Thoracic aorta (tissue), 2 donors: ENCODE data around the gene MRPS14. TPM values are rescaled to one million over a fixed set of nuclear protein-coding genes. Genes with fewer than 3 reads are reported as not detected.

ENCODE experiments used
- ATAC-seq: fragments of 150-250 bp; one replicate; pipeline ENCODE4 v1.8.0; 2017; ENCODE audit warnings: low read depth; ENCODE audit not compliant: insufficient number of reproducible peaks, low FRiP score
- DNase-seq: peaks from one replicate; pipeline ENCODE4 v3.0.0-alpha.2; 2020; ENCODE audit warnings: low spot score
- H3K27ac ChIP-seq, 2 donors: fragments of 200-600 bp; sonication (generic); 1 replicate in 1 of 2; 2 replicates in 1 of 2; pipeline ENCODE4 v1.5.1; 2016; ENCODE audit warnings: mild to moderate bottlenecking in 2 of 2, moderate library complexity in 2 of 2
- H3K27me3 ChIP-seq: fragments of 200-600 bp; sonication (generic); replicated peaks from 2 replicates; pipeline ENCODE4 v1.6.0; 2016; ENCODE audit warnings: mild to moderate bottlenecking; ENCODE audit not compliant: insufficient read depth
- H3K36me3 ChIP-seq: fragments of 200-600 bp; sonication (generic); one replicate; pipeline ENCODE4 v1.5.1; 2016
- H3K4me1 ChIP-seq, 2 donors: fragments of 200-600 bp; sonication (generic); 1 replicate in 1 of 2; 2 replicates in 1 of 2; pipeline versions ENCODE4 v1.5.1 to v1.6.0; 2016; ENCODE audit warnings: low read depth in 2 of 2, mild to moderate bottlenecking in 1 of 2; ENCODE audit not compliant: control insufficient read depth in 1 of 2
- H3K4me3 ChIP-seq: fragments of 200-600 bp; sonication (generic); 2 replicates; pipeline ENCODE4 v1.5.1; 2016; ENCODE audit warnings: mild to moderate bottlenecking
- H3K9me3 ChIP-seq: fragments of 200-600 bp; sonication (generic); 2 replicates; pipeline ENCODE4 v1.5.1; 2016
- CTCF ChIP-seq: fragments of 200-600 bp; sonication (generic); IDR thresholded peaks from one replicate; pipeline ENCODE4 v1.5.1; 2019; ENCODE audit warnings: antibody characterized with exemption
- total RNA-seq, 2 donors: library from RNA; depleted of rRNA; stranded (reverse); fragments of >200 nt; gene quantifications; one replicate each; pipeline versions ENCODE4 v1.1.0 to v1.2.3, GENCODE V29; 2016

The MRPS14 gene
- total RNA-seq, 2 donors from 2014 or later: 13.5 to 24.2 TPM

- ATAC-seq (no peak), DNase-seq (no peak)
- no peak for TF ChIP-seq CTCF
- no peak overlapping the region for H3K27ac ChIP-seq
- no peak overlapping the region for H3K4me3 ChIP-seq
- peaks cover 0 to 3% of the 10 kb centered on the region in 2 donors for H3K4me1 ChIP-seq
- H3K27me3 ChIP-seq: no peaks in the 10 kb centered on the region
- H3K9me3 ChIP-seq: no peaks in the 10 kb centered on the region
- H3K36me3 ChIP-seq: no peaks in the 10 kb centered on the region
Measured at GRCh38 chr1:174988539-174988938, 34.7 kb downstream of the MRPS14 start.

- H3K4me3 ChIP-seq: no peak overlapping the region
- no peaks in the 10 kb centered on the region for H3K36me3 ChIP-seq
- no peaks in the 10 kb centered on the region for H3K4me1 ChIP-seq
- H3K27me3 ChIP-seq: no peaks in the 10 kb centered on the region
- DNase-seq (no peak), ATAC-seq (no peak)
- no peak for TF ChIP-seq CTCF
- no peaks in the 10 kb centered on the region for H3K9me3 ChIP-seq
- no peak overlapping the region for H3K27ac ChIP-seq
Measured at GRCh38 chr1:174984952-174985351, 38.3 kb downstream of the MRPS14 start.

- H3K4me3 ChIP-seq: no peak overlapping the region
- peak; percentile 58 for TF ChIP-seq CTCF
- ATAC-seq (no peak), DNase-seq (no peak)
- H3K36me3 ChIP-seq: no peaks in the 10 kb centered on the region
- H3K27me3 ChIP-seq: no peaks in the 10 kb centered on the region
- no peaks in the 10 kb centered on the region for H3K4me1 ChIP-seq
- H3K9me3 ChIP-seq: no peaks in the 10 kb centered on the region
- H3K27ac ChIP-seq: no peak overlapping the region
Measured at GRCh38 chr1:174982971-174983689, 40.1 kb downstream of the MRPS14 start.

- Histone ChIP-seq H3K4me3 (no peak overlapping the region), H3K9me3 (no peaks in the 10 kb centered on the region), H3K27ac (no peak overlapping the region), H3K4me1 (no peaks in the 10 kb centered on the region), H3K27me3 (no peaks in the 10 kb centered on the region), H3K36me3 (no peaks in the 10 kb centered on the region)
- TF ChIP-seq CTCF: no peak
- ATAC-seq (no peak), DNase-seq (no peak)
Measured at GRCh38 chr1:174976436-174977108, 46.7 kb downstream of the MRPS14 start.

- no peak for TF ChIP-seq CTCF
- Histone ChIP-seq H3K27ac (no peak overlapping the region), H3K36me3 (no peaks in the 10 kb centered on the region), H3K4me1 (no peaks in the 10 kb centered on the region), H3K9me3 (no peaks in the 10 kb centered on the region), H3K4me3 (no peak overlapping the region), H3K27me3 (no peaks in the 10 kb centered on the region)
- ATAC-seq (no peak), DNase-seq (no peak)
Measured at GRCh38 chr1:174975764-174976163, 47.5 kb downstream of the MRPS14 start.
